HG02571 (cell line): ENCODE data around the gene GLRA1.
"Not testable (repeated sequence)": the region's sequence is repeated elsewhere in the genome, so short reads cannot be mapped to it uniquely, and the experiment has no call there.

Experiments
- ATAC-seq: cut with Tn5 transposase; IDR thresholded peaks from one replicate; pipeline ENCODE4 v1.9.1; 2021; ENCODE audit warnings: mild to moderate bottlenecking, moderate library complexity; ENCODE audit not compliant: unreplicated experiment

Gene GLRA1

DNA sequence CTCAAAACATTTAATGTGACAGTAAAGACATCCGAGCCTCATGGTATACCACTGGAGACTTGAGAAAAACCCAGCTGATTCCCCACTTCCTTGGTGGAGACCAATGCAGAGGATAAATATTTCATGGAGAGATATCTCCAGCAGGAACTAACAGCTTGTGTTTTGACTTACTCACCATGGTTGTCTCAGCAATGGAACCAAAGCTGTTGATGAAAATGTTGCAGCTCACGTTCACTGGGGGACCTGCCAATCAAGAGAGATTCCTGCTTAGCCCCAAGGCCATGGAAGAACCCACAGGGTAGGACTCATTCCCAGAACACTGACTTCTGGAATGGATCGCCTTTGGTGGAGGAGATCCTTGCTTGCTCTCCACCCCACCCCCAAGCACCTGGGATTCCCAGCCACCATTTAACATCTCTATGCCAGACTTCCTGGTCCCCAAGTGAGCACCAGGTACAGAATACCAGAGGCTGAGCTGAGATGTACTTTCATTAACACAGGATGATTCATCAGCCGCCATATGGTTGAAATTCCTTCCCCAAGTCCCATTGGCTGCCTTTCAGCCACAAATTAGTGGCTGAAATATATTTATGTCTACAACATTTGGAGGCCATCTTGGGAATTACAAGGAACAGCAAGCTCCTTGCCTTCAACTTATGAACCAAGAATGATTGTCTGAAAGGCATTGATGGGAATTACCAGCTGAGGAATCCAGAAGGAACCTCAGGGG lies 37.9 kb downstream of the GLRA1 start:
- no peak for ATAC-seq

DNA sequence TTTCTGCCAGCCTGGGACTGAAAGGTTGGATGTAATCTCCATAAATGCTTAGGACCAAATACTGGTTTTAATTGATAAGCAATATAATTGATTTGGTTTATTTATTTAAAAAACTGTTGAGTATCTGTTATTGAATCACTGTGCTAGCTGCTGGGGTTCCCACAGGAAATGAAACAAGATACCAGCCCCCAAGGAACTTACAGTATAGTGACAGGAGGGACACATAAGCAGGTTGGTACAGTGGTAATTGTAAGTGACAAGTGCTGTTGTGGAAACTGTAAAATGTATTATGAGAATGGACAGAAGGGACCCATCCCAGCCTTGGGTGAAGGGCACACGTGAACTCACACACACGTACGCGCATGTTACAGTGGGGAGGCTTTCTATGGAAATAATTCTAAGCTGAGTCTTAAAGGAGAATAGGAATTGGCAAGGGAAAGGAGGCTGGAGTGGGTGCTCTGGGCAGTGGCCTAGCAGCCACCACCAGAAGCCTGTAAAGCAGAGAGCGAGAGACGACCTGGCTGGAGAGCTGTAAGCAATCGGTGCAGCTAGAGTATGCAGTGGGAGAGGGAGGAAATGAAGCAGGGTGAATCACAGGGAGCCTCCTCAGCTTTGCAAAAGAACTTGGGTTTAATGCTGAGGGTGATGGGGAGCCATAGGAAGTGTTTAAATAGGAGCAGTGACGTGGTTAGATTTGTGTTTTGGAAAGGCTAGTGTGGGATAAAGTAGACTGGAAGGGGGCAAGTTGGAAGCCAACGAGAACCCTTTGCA lies 39.3 kb downstream of the GLRA1 start:
- ATAC-seq, result no peak

DNA sequence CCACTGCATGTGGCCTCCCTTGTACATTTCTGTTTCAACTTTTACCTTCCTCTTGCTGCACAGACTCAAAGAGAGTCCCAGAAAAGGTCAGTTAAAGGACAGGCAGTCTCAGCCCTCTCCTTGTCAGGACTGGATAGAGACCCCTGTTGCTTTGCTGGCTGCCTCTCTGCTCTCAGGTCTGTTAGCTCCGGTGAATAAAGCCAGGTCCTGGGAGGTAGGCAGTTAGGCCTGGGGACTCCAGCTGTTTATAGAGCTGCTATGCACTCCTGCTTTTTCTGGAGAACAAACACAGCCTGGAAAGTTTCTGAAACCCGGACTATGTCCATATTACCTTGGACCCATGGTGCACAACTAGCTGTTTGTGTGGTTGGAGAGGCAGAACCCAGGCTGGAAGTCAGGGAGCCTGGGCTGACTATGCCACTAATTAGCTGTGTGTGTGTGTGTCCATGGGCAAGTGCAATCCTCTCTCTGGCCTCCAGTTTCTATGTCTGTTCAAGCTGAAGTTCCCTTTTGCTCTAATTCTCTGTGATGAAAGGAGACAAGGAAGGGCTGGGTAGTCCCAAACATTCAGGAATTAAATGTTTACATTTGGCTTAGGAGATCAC lies 42.9 kb downstream of the GLRA1 start:
- no peak for ATAC-seq

DNA sequence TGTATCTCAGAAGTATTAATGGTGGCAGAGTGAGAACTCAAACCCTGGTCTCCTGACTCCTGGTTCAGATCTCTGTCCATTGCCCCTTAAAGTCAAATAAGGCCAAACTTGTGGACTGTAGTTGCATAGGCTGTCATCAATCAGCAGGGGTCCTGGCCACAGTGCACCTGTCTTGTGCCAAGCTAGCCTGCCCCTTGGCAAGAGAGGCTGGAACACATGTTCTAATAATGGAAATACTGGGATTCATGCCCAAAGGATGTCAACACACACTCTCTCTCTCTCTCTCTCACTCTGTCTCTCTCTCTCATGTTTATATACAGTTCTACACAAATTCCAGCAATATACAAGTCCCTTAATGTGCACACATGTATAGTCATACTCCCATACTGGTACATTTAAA lies 44.3 kb downstream of the GLRA1 start:
- no peak for ATAC-seq

DNA sequence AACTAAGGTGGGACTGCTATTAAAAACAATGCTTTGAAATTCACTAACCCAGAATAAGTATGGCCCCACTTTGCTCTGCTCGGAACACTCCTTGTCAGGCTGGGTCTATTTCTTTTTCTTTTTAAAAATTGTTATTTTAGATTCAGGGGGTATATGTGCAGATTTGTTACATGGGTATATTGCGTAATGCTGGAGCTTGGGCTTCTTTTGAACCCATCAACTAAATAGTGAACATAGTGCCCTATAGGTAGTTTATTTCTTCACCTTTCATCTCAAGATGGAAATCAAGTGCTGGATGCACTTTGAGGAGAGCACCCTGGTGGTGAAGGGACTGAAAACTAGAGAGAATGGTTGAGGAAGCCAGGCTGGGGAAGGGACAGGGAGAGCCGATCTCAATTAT lies 51.0 kb downstream of the GLRA1 start:
- ATAC-seq, result no peak

DNA sequence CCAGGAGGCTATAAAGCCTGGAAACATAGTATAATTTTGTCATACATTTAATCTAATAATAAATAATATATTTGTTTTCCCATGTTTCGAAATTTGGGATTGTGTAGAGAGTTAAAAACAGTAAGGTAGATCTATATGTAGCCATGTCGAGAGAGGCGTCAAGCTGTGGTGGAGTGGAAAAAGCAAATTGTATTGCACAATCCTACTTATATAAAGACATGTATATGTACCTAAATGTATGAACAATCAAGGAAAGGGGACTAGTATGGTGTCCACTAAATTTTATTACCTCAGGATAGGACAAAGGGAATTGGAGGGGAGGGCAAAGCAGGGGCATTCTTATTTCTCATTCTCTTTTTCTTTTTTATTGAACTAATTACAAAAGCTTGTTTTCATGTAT lies 52.0 kb downstream of the GLRA1 start:
- ATAC-seq, result no peak

DNA sequence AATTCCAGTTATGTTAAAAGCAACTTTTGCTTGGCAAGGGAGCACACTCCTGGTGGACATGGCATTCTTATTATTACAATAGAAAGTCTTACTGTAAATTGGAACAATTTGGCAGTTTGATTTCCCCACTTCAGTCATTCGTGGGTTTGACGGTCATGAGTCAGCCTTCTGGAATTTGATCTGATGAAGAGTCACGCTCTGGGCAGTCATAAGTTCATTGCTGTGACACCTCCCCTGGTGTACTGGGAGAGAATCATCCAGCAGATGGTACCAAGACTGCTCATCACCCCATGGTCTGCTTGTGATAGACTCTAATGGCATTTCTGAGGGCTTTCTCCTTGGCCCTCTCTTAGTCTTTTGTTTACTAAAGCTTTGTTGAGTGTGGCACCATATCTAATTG lies 53.8 kb downstream of the GLRA1 start:
- no peak for ATAC-seq

DNA sequence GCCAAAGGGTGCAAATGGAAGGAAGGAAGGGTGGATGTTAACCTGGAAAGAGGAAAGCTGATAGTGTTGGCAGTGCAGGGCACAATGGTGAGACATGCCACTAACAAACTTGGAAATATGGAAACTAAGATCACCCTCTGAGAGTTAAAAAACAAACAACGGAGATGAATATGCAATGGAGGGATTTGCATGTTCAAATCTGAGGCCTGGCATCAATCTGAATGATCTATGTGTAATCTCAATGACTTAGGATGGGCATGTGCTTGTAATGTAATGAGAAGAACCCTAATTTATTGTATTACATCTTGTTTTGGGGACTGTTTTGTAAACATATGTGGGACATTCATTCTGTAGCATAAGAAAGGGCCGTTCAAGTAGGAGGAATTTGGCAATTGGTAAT lies 54.4 kb downstream of the GLRA1 start:
- ATAC-seq, result no peak

DNA sequence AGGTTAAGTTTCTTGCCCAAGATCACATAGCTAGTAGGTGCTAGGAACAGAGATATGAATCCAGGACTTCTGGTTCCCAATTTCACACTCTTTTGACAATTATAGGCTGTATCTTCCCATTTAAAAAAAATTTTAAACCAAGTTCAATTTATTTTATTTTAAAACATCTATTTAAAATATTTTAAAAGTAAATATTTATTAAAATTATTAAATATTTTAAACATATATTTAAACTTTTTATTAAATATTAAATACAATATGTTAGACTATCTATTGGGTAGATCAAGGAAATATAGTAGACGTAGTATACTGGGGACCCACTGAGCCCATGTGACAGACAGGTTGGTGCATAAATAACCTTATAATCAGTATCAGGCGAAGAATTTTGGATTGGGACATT lies 54.8 kb downstream of the GLRA1 start:
- ATAC-seq, result no peak

DNA sequence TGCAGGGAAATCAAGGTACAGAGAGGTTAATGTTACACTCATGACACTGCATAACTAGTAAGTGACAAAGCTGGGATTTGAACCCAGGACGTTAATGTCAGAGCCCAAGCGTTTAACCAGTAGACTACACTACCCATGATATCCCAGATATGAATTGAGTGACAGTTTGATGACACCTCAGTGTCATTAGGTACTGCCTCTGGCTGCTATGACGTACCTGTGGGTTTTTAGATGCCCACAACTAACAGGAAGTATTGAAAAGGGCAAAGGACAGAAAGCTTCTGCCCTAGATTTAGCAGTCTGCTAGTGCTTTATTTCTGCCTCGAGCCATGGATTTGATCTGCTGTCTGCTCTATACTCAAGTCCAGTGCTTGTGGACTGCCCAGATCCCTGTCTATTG lies 56.2 kb downstream of the GLRA1 start:
- ATAC-seq, result no peak

DNA sequence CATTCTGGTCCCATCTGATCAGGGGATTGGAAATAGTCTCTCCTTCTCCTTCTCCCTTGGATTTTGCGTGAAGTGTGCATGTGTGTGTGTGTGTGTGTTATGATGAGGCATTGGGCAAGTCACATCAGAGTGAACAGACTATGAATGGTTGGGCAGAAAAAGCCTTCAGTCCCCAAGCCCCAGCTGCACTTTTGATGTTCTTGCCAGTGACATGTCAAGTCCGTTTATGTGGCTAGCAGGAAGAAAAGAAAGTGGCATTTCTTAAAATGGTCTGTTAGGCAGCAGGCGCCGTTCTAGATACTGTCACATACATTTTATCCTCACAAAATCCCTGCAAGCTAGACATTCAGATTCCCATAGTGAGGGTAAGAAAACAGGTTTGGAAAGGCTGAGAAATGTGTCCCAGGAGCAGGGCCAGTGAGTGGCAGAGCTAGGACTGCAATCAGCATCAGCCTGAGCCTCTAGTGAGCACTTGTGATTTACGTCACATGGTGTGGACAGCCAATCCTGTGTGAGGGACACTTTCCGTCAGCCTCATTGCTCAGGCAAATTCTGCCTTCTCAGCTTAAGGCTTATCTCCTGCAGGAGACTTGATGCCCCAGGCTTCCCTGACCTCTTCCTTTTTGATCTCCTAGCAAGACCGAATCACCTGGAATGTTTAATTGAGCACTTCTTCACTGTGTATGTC lies 60.4 kb downstream of the GLRA1 start:
- no peak for ATAC-seq

DNA sequence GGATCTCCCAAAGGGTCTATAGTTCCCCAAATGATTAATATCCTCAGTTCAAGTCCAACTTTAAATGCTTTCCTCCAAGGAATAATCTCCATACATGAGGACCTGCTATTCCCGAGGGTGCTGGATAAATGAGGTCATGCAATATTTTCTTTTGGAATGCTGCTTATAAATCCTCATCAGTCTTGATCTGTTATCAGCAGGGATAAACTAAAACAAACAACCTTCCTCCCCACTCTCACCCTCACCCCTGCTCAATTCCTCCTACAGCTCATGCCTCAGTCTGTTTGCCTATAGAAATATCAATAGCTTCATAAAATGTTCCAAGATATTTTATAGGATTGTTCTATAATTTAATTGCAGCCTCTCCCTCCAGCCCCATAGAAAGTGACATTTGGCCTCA lies 61.1 kb downstream of the GLRA1 start:
- ATAC-seq, result no peak

DNA sequence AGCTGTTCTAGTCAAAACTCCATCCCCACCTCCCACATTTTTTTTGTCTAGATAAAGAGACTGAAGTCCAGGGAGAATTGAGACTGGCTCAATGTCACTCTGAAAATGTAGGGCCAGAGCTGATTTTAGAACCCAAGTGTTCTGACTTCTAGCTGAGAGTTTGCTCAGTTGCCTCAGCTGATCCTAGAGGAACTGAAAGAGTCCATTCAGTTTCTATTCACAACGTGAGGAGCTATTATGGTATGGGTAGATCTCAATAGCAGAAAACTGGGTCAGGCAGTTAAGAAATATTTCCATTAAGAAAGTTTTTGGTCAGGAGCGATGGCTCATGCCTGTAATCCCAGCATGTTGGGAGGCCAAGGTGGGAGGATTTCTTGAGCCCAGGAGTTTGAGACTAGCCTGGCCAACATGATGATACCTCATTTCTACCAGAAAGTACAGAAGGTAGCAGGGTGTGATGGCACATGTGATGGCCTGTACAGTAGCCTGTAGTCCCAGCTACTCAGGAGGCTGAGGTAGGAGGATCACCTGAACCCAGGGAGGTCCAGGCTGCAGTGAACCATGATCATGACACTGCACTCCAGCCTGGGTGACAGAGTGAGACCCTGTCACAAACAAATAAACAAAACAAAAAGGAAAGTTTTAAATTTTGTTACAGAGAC lies 61.7 kb downstream of the GLRA1 start:
- ATAC-seq, result no peak

DNA sequence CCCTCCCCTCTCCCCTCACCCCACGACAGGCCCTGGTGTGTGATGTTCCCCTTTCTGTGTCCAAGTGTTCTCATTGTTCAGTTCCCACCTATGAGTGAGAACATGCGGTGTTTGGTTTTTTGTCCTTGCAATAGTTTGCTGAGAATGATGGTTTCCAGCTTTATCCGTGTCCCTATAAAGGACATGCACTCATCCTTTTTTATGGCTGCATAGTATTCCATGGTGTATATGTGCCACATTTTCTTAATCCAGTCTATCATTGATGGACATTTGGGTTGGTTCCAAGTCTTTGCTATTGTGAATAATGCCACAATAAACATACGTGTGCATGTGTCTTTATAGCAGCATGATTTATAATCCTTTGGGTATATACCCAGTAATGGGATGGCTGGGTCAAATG lies 63.8 kb downstream of the GLRA1 start:
- ATAC-seq, result not testable (repeated sequence)

DNA sequence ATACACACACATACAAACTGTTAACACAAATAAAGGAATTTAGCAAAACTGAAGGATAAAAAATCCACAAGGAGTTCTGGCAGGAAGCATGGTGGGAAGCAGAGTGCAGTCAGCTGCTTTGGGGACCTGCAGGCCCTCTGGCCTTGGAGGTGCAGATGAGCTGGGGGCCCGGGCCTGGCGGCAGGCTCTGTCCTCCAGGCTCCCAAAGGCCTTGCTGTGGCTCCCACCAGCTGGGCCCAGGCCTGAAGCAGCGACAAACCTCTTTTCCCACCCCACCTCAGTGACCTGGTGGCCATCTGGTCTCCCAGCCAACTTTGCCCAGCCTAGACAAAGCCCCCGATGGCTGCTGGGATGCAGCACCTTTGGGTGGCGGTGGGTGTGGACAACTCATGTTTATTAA lies 67.8 kb downstream of the GLRA1 start:
- ATAC-seq, result no peak

DNA sequence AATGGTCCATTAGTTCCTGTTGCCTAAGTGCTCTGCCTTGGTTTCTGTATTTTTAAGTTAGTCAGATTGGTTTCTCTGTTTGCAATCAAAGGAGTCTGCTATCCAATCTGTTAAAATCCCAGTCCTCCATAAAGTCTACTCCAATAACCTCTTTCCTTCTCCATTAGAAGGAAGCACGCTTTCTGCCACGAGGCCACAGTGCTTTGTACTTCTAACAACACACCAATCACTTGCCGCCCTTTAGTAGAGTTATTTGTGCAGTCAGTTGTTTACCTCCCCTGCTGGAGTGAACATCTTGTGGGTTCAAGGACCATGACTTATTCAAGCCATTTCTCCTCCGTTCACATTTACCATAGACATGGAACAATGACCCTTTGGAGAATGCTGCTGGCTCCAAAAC lies 69.0 kb downstream of the GLRA1 start:
- no peak for ATAC-seq

DNA sequence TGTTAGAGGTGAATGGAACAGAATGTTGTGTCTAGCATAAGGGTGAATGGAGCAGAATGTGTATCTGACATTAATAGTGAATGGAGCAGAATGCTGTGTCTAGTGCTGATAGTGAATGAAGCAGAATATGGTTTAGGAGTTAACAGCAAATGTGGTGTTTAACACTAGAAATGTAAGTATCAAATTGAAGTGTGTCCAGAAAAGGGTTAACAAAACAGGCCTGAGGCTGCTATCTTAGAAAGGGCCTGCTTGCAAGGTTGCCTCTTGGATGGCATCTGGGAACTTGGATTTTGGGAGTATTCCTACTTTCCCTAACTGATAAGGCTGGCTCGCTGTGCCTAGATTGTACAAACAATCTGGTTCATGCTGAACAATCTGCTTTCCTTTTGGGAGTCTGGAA lies 76.8 kb downstream of the GLRA1 start:
- no peak for ATAC-seq

DNA sequence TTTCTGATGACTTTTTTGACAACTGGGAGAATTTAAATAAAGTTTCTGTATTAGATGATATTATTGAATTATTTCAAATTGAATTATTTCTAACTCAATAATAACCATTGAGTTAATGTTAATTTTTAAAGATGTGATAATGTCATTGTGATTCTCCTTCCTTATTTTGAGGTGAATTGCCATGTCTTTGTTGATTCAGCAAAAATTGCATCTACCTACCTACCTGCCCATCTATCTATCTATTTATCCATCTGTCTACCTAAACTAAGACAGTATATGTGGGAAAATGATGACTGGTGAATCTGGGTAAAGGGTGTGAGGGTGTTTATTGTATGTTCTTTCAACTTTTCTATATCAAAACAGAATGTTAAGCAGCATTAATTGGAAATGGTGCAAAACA lies 77.9 kb downstream of the GLRA1 start:
- no peak for ATAC-seq

DNA sequence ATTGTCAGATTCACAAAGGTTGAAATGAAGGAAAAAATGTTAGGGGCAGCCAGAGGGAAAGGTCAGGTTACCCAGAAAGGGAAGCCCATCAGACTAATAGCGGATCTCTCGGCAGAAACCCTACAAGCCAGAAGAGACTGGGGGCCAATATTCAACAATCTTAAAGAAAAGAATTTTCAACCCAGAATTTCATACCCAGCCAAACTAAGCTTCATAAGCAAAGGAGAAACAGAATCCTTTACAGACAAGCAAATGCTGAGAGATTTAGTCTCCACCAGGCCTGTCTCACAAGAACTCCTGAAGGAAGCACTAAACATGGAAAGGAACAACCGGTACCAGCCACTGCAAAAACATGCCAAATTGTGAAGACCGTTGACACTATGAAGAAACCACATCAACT lies 91.8 kb downstream of the GLRA1 start:
- not testable (repeated sequence) for ATAC-seq

DNA sequence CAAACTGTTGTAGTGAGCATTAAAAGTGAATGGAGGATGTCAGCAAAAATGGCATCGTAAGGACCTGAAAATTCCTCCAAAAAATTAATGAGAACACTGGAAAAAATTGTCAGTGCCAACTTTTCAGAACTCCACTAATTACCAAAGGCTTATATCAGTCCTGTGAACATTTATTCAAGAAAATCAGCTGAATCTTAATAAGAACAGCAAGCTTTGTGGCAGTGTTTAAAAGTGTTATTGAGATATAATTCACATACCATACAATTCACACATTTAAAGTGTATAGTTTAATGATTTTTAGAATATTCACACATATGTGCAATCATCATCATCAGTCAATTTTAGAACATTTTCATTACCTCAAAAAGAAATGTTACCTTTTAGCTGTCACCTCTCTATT lies 95.3 kb downstream of the GLRA1 start:
- no peak for ATAC-seq

DNA sequence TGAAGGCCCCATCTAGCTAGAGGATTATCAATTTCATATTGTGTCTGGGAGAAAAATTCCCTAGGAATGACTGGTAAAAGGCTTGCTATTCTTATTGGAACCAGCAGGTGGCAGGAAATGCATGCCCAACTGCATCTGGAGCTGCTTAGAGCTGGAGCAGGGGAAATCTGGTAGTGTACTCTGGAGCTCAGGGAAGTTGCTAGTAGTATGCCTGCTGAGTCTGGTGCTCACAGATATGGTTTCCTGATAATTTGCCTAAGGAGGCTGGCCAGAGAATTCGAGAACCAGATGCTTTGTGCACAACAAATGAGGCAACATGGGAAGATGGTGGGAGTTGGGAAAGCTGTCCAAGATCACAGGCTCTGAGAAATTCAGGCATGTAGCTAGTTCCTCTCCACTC lies 99.2 kb downstream of the GLRA1 start:
- ATAC-seq, result no peak
